Measurements from ENCODE around the gene PLEKHG4B. TPM values are rescaled to one million over a fixed set of nuclear protein-coding genes. Genes with fewer than 3 reads are reported as not detected.
"Not testable (repeated sequence)": the region's sequence is repeated elsewhere in the genome, so short reads cannot be mapped to it uniquely, and the experiment has no call there.

The PLEKHG4B gene
- total and polyA plus RNA-seq, 4 donors: 4.2 to 18.2 (median 13.7) TPM

- H3K4me3 ChIP-seq (ENCODE audit: low read depth, low read length); H3K4me1 ChIP-seq (ENCODE audit: control insufficient read depth, insufficient read depth, low read length); DNase-seq (ENCODE audit: low read depth in 4 of 6, low spot score in 6 of 6); H3K27ac ChIP-seq (ENCODE audit: low read depth, low read length); H3K9me3 ChIP-seq (ENCODE audit: control insufficient read depth, insufficient read depth, low read length); H3K27me3 ChIP-seq (ENCODE audit: control insufficient read depth, insufficient read depth, low read length): not testable (repeated sequence)
- peaks cover 43% of the 10 kb centered on the region for H3K36me3 ChIP-seq (ENCODE audit: control insufficient read depth, insufficient read depth, low read length)
- WGBS (ENCODE audit: insufficient coverage): 87% methylated on average over 4 of the region's 8 CpGs
Observed at GRCh38 chr5:237931-238330, 146.0 kb downstream of the PLEKHG4B start.

Small RNA genes lying within 50 kb of the gene (small RNA-seq; reads per million reads assigned to genes)
- gene RF00019 (ENCODE audit: low replicate concordance): not detected

Other genes with a start within 250 kb of the PLEKHG4B start
- gene LRRC14B, start 99.3 kb downstream of the PLEKHG4B start, total RNA-seq: under 1 TPM; 0.39 to 0.50 TPM
- gene LRRC14B, start 99.3 kb downstream of the PLEKHG4B start, polyA plus RNA-seq (ENCODE audit: insufficient read length in 2 of 2): 1 to 10 TPM; 1.7 to 2.7 TPM
- gene CCDC127, start 126.0 kb downstream of the PLEKHG4B start, total RNA-seq: 1 to 10 TPM; 7.8 to 8.9 TPM
- 10 to 100 TPM; 16.4 to 21.0 TPM for gene CCDC127, start 126.0 kb downstream of the PLEKHG4B start, polyA plus RNA-seq (ENCODE audit: insufficient read length in 2 of 2)
- 100 to 1,000 TPM; 113 to 127 TPM for gene SDHA, start 126.2 kb downstream of the PLEKHG4B start, total RNA-seq
- gene SDHA, start 126.2 kb downstream of the PLEKHG4B start, polyA plus RNA-seq (ENCODE audit: insufficient read length in 2 of 2): 100 to 1,000 TPM; 144 to 166 TPM
- gene PDCD6, start 179.5 kb downstream of the PLEKHG4B start, total RNA-seq: 100 to 1,000 TPM in 1 of 2 donors, 10 to 100 TPM in 1; 85.2 to 160 TPM
- gene PDCD6, start 179.5 kb downstream of the PLEKHG4B start, polyA plus RNA-seq (ENCODE audit: insufficient read length in 2 of 2): 100 to 1,000 TPM; 140 to 151 TPM
- gene AHRR, start 229.5 kb downstream of the PLEKHG4B start, total RNA-seq: 1 to 10 TPM; 2.8 to 3.4 TPM
- gene AHRR, start 229.5 kb downstream of the PLEKHG4B start, polyA plus RNA-seq (ENCODE audit: insufficient read length in 2 of 2): 1 to 10 TPM; 4.3 to 5.5 TPM